Ishikawa (cell line): ENCODE results near the gene FGD3.

Experiments
- CEBPB ChIP-seq: IDR thresholded peaks from 2 replicates; pipeline ENCODE4 v1.6.1; 2012
- CREB1 ChIP-seq: IDR thresholded peaks from 2 replicates; pipeline ENCODE4 v1.6.1; 2012; ENCODE audit warnings: low read depth
- EGR1 ChIP-seq: IDR thresholded peaks from 2 replicates; pipeline ENCODE4 v1.6.1; 2012
- EP300 ChIP-seq: IDR thresholded peaks from 2 replicates; pipeline ENCODE4 v1.6.1; 2012; ENCODE audit warnings: borderline replicate concordance
- FOXM1 ChIP-seq: IDR thresholded peaks from 2 replicates; pipeline ENCODE4 v1.6.1; 2012; ENCODE audit warnings: low read depth, borderline replicate concordance
- NFIC ChIP-seq: IDR thresholded peaks from 2 replicates; pipeline ENCODE4 v1.6.1; 2012
- RAD21 ChIP-seq: IDR thresholded peaks from 2 replicates; pipeline ENCODE4 v1.6.1; 2012; ENCODE audit warnings: low read depth
- TAF1 ChIP-seq: IDR thresholded peaks from 2 replicates; pipeline ENCODE4 v1.6.1; 2012; ENCODE audit warnings: low read depth, mild to moderate bottlenecking
- TCF12 ChIP-seq: IDR thresholded peaks from 2 replicates; pipeline ENCODE4 v1.6.1; 2012; ENCODE audit warnings: low read depth
- TEAD4 ChIP-seq: IDR thresholded peaks from 2 replicates; pipeline ENCODE4 v1.6.1; 2012
- YY1 ChIP-seq: IDR thresholded peaks from 2 replicates; pipeline ENCODE4 v1.6.1; 2012; ENCODE audit warnings: low read depth
- ZBTB7A ChIP-seq: IDR thresholded peaks from 2 replicates; pipeline ENCODE4 v1.6.1; 2012; ENCODE audit warnings: low read depth
- TF ChIP-seq, protein P1 (sequence below): IDR thresholded peaks from 2 replicates; pipeline ENCODE4 v1.6.1; 2012; ENCODE audit warnings: low read depth, mild to moderate bottlenecking
- TF ChIP-seq, protein P2 (sequence below): IDR thresholded peaks from 2 replicates; pipeline ENCODE4 v1.6.1; 2012
- TF ChIP-seq, protein P3 (sequence below): IDR thresholded peaks from 2 replicates; pipeline ENCODE4 v1.6.1; 2012

The FGD3 gene

DNA sequence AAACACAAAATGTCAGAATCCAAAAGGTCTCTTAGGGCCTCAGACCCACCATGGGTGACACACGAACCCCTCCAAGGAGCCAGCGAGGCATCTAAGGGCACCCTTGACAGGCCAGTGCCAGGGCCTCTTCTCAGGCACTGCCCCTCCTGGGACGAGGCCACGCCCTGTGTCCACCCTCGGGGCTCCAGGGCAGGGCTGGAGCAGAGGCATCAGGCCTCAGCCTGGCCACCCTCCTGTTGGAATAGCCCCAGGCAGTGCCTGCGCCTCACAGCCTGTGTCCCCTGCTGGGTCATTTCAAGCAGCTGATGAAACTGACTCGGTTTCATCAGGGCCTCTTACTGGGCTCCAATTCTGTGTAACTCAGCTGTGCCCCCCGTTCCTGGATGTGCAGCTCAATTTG lies 78.4 kb downstream of the FGD3 start:
- TF ChIP-seq EGR1: no peak
- TF ChIP-seq, protein P1, sequence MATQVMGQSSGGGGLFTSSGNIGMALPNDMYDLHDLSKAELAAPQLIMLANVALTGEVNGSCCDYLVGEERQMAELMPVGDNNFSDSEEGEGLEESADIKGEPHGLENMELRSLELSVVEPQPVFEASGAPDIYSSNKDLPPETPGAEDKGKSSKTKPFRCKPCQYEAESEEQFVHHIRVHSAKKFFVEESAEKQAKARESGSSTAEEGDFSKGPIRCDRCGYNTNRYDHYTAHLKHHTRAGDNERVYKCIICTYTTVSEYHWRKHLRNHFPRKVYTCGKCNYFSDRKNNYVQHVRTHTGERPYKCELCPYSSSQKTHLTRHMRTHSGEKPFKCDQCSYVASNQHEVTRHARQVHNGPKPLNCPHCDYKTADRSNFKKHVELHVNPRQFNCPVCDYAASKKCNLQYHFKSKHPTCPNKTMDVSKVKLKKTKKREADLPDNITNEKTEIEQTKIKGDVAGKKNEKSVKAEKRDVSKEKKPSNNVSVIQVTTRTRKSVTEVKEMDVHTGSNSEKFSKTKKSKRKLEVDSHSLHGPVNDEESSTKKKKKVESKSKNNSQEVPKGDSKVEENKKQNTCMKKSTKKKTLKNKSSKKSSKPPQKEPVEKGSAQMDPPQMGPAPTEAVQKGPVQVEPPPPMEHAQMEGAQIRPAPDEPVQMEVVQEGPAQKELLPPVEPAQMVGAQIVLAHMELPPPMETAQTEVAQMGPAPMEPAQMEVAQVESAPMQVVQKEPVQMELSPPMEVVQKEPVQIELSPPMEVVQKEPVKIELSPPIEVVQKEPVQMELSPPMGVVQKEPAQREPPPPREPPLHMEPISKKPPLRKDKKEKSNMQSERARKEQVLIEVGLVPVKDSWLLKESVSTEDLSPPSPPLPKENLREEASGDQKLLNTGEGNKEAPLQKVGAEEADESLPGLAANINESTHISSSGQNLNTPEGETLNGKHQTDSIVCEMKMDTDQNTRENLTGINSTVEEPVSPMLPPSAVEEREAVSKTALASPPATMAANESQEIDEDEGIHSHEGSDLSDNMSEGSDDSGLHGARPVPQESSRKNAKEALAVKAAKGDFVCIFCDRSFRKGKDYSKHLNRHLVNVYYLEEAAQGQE: no peak
- TF ChIP-seq EP300: no peak
- no peak for TF ChIP-seq FOXM1
- TF ChIP-seq RAD21: no peak
- TF ChIP-seq TCF12: no peak
- no peak for TF ChIP-seq NFIC
- no peak for TF ChIP-seq YY1
- TF ChIP-seq ZBTB7A: no peak
- no peak for TF ChIP-seq TAF1
- no peak for TF ChIP-seq TEAD4
- TF ChIP-seq CEBPB: no peak

DNA sequence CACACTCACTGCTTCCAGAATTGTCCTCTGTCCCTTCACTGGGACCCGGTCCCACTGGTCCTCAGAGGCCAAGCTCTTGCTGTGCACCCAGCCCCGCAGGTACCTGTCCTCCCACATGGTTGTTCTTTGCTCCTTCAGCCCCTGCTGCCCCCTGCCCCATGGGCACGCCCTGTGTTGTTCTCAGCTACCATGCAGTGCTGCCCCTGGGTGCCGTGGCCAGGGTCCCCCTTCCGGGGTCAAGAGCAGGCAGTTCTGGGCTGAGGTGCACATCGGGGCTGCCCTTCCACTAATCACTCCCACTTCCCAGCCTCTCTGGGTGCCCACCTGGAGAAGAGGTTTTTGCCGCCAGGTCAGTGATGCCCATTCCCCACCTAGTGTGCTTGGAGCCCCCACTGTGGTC lies 79.3 kb downstream of the FGD3 start:
- TF ChIP-seq FOXM1 (no peak), RAD21 (no peak), CREB1 (no peak), YY1 (no peak), TCF12 (no peak), NFIC (no peak), ZBTB7A (no peak), CEBPB (no peak), TAF1 (no peak)
- TF ChIP-seq, protein P1: no peak

DNA sequence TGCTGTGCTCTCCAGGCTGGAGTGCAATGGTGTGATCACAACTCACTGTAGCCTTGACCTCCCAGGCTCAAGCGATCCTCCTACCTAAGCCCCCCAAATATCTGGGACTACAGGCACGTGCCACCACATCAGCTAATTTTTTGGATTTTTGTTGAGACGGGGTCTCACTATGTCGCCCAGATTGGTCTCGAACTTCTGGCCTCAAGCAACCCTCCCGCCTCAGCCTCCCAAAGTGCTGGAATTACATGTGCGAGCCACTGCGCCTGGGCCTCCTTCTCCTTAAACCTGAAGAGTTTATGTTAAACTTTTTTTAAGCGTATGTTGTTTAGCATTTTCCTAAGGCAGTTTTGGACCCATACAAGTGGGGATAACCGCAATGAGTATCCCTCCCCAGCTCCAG lies 80.4 kb downstream of the FGD3 start:
- TF ChIP-seq, protein P1: no peak
- TF ChIP-seq NFIC (no peak), CREB1 (no peak), EGR1 (no peak), YY1 (no peak), CEBPB (no peak), ZBTB7A (no peak), TAF1 (no peak), FOXM1 (no peak), EP300 (no peak), RAD21 (no peak), TCF12 (no peak), TEAD4 (no peak)
- TF ChIP-seq, protein P2, sequence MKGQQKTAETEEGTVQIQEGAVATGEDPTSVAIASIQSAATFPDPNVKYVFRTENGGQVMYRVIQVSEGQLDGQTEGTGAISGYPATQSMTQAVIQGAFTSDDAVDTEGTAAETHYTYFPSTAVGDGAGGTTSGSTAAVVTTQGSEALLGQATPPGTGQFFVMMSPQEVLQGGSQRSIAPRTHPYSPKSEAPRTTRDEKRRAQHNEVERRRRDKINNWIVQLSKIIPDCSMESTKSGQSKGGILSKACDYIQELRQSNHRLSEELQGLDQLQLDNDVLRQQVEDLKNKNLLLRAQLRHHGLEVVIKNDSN: no peak
- TF ChIP-seq, protein P3, sequence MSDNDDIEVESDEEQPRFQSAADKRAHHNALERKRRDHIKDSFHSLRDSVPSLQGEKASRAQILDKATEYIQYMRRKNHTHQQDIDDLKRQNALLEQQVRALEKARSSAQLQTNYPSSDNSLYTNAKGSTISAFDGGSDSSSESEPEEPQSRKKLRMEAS: no peak

DNA sequence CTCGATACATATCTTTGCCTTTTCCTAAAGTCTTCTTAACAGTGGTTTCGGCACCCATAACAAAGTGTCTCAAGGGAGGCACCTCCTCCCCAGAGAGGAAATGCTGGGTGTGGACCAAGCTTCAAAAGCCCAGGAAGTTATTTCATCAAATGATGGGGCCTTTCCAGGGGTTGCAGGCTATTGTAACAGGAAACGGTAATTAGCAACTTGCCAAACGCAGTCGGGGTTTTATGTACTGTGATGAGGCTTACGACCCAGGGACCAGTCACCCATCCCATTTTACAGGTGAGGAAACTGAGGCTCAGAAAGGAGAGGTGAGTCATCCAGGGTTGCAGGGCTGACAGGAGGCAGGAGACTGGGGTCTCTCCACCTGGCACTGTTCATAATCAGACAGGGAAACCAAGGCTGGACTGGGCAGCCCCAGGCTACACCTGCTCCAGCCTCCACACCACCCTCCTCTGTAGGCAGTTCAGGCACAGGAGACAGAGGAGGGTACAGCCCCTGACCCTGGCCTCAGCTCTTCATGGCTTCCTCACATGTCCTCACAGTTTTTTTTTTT lies 81.2 kb downstream of the FGD3 start:
- TF ChIP-seq, protein P1: no peak
- TF ChIP-seq NFIC (no peak), TCF12 (no peak), CREB1 (no peak), EGR1 (no peak), CEBPB (no peak), TEAD4 (no peak), ZBTB7A (no peak), RAD21 (no peak), TAF1 (no peak), FOXM1 (no peak), YY1 (no peak), EP300 (no peak)
- TF ChIP-seq, protein P2: no peak
- TF ChIP-seq, protein P3: no peak
